ENCODE results near the gene QKI.
"Not testable (repeated sequence)": the region's sequence is repeated elsewhere in the genome, so short reads cannot be mapped to it uniquely, and the experiment has no call there.

The QKI gene

GRCh38 chr6:163466839-163467390, 52.4 kb downstream of the QKI start:
- Histone ChIP-seq H3K36me3 (no peaks in the 10 kb centered on the region), H3K27ac (no peak overlapping the region), H3K4me3 (no peak overlapping the region)

GRCh38 chr6:163468738-163469137, 54.2 kb downstream of the QKI start:
- H3K27ac ChIP-seq, result no peak overlapping the region
- H3K36me3 ChIP-seq, result no peaks in the 10 kb centered on the region
- H3K27me3 ChIP-seq, result no peaks in the 10 kb centered on the region
- H3K4me3 ChIP-seq, result no peak overlapping the region
- intact Hi-C loops (cut with DNase I; ENCODE audit: low total_unique reads), result no loop called here
- TF ChIP-seq, protein P1, sequence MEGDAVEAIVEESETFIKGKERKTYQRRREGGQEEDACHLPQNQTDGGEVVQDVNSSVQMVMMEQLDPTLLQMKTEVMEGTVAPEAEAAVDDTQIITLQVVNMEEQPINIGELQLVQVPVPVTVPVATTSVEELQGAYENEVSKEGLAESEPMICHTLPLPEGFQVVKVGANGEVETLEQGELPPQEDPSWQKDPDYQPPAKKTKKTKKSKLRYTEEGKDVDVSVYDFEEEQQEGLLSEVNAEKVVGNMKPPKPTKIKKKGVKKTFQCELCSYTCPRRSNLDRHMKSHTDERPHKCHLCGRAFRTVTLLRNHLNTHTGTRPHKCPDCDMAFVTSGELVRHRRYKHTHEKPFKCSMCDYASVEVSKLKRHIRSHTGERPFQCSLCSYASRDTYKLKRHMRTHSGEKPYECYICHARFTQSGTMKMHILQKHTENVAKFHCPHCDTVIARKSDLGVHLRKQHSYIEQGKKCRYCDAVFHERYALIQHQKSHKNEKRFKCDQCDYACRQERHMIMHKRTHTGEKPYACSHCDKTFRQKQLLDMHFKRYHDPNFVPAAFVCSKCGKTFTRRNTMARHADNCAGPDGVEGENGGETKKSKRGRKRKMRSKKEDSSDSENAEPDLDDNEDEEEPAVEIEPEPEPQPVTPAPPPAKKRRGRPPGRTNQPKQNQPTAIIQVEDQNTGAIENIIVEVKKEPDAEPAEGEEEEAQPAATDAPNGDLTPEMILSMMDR (IDR thresholded peaks at IDR 0.05), result no peak
- no peaks in the 10 kb centered on the region for H3K9me3 ChIP-seq
- no peak for DNase-seq
- peaks cover 0 to 47% (median 3%) of the 10 kb centered on the region in 4 donors for H3K4me1 ChIP-seq

More at GRCh38 chr6:163466839-163467390, 52.4 kb downstream of the QKI start:
- peaks cover 0 to 34% (median 3%) of the 10 kb centered on the region in 4 donors for H3K4me1 ChIP-seq
- H3K27me3 ChIP-seq, result no peaks in the 10 kb centered on the region
- intact Hi-C loops (cut with DNase I; ENCODE audit: low total_unique reads), result no loop called here
- DNase-seq, result no peak
- no peaks in the 10 kb centered on the region for H3K9me3 ChIP-seq
- TF ChIP-seq, protein P1 (IDR thresholded peaks at IDR 0.05), result no peak

GRCh38 chr6:163469459-163469985, 55.0 kb downstream of the QKI start:
- intact Hi-C loops (cut with DNase I; ENCODE audit: low total_unique reads), result no loop called here
- Histone ChIP-seq H3K36me3 (no peaks in the 10 kb centered on the region), H3K9me3 (no peaks in the 10 kb centered on the region), H3K27ac (no peak overlapping the region), H3K27me3 (no peaks in the 10 kb centered on the region), H3K4me3 (no peak overlapping the region), H3K4me1 (peaks cover 0 to 55% (median 3%) of the 10 kb centered on the region in 4 donors)
- TF ChIP-seq, protein P1 (IDR thresholded peaks at IDR 0.05), result no peak
- no peak for DNase-seq

DNA sequence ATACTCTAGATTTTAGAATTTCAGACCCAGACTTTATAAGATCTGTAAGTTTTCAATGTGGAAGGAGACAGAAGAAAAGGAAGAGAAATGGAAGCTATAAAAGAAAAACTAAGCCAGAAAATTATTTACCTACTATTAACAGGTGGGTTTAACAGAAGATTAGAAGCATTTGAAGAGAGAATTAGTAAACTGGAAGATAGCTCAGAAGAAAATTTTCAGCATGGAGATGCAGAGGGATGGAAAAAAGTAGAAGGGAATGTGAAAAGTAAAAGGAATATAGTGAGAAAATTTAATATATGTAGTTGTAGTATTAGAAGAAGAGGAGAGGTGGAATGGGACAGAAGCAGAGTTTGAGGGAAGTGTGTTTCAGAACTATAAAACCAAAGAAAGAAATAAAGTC, 56.1 kb downstream of the QKI start:
- no peaks in the 10 kb centered on the region for H3K27me3 ChIP-seq
- H3K4me3 ChIP-seq, result no peak overlapping the region
- TF ChIP-seq, protein P1 (IDR thresholded peaks at IDR 0.05), result no peak
- DNase-seq, result no peak
- no peak overlapping the region for H3K27ac ChIP-seq
- peaks cover 0 to 55% (median 3%) of the 10 kb centered on the region in 4 donors for H3K4me1 ChIP-seq
- H3K9me3 ChIP-seq, result no peaks in the 10 kb centered on the region
- intact Hi-C loops (cut with DNase I; ENCODE audit: low total_unique reads), result no loop called here
- H3K36me3 ChIP-seq, result no peaks in the 10 kb centered on the region

DNA sequence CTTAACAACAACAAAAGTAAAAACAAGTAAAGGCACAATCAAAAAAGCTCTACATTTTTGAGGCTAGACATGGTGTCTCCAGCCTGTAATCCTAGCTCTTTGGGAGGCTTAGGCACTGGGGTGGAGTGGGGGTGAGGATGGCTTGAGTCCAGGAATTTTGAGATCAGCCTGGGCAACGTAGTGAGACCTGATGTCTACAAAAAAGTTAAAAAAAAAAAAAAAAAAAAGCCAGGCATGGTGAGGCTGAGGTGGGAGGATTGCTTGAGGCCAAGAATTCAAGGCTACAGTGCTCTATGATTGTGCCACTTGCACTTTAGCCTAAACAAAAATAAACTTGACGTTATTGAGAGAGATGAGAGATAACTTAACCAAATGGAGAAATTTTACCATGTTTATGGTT, 60.1 kb downstream of the QKI start:
- H3K27ac ChIP-seq, result no peak overlapping the region
- no peaks in the 10 kb centered on the region for H3K27me3 ChIP-seq
- H3K4me1 ChIP-seq, result peaks cover 0 to 28% (median 0%) of the 10 kb centered on the region in 4 donors
- TF ChIP-seq, protein P1 (IDR thresholded peaks at IDR 0.05), result no peak
- intact Hi-C loops (cut with DNase I; ENCODE audit: low total_unique reads), result no loop called here
- H3K4me3 ChIP-seq, result no peak overlapping the region
- no peaks in the 10 kb centered on the region for H3K9me3 ChIP-seq
- H3K36me3 ChIP-seq, result peaks cover 0 to 10% (median 9%) of the 10 kb centered on the region in 3 donors
- no peak for DNase-seq

- peaks cover 0 to 33% (median 0%) of the 10 kb centered on the region in 4 donors for H3K4me1 ChIP-seq
- H3K27me3 ChIP-seq; H3K27ac ChIP-seq; H3K4me3 ChIP-seq; DNase-seq; H3K9me3 ChIP-seq; intact Hi-C loops (cut with DNase I; ENCODE audit: low total_unique reads): not testable (repeated sequence)
- H3K36me3 ChIP-seq, result peaks cover 0 to 12% (median 11%) of the 10 kb centered on the region in 3 donors
These were observed 62.4 kb downstream of the QKI start for GRCh38 chr6:163476946-163477345.

All from tibial artery (tissue), 4 donors.